ENCODE measurements around the gene AACS. TPM values are rescaled to one million over a fixed set of nuclear protein-coding genes. Genes with fewer than 3 reads are reported as not detected.

AACS gene
- total and polyA plus RNA-seq, 2 of the 4 experiments (the other 2 are of a cell fraction) = 22.0 to 24.9 TPM

GRCh38 chr12:125142601-125143000, 77.4 kb downstream of the AACS start:
- BruUV-seq (replicated peaks) = no TSS peak
- POLR2A ChIA-PET (ENCODE audit: unreplicated experiment) = no interaction called here

More at GRCh38 chr12:125142601-125143000, 77.4 kb downstream of the AACS start:
- no peak overlapping the region for H3K23ac ChIP-seq (ENCODE audit: low read depth, low read length)
- no peak overlapping the region for H2AK5ac ChIP-seq (ENCODE audit: low read depth, low read length)
- in situ Hi-C loops (cut with MboI; ENCODE audit: low sequenced_read_pairs) (no loop called here), intact Hi-C loops (cut with micrococcal nuclease) (no loop called here), dilution Hi-C loops (cut with HindIII; ENCODE audit: low sequenced_read_pairs, unreplicated experiment) (no loop called here)
- TF ChIP-seq FOS (IDR thresholded peaks at IDR 0.05; ENCODE audit: low read depth, low read length) (no peak), MXI1 (IDR thresholded peaks at IDR 0.05; ENCODE audit: borderline replicate concordance, low read depth, low read length) (no peak), RFX5 (IDR thresholded peaks at IDR 0.05; ENCODE audit: low read depth, low read length) (no peak), ELK1 (IDR thresholded peaks at IDR 0.05; ENCODE audit: borderline replicate concordance, low read depth, low read length) (no peak), SMC3 (IDR thresholded peaks at IDR 0.05; ENCODE audit: low read depth, low read length) (no peak), MAZ (IDR thresholded peaks at IDR 0.05; ENCODE audit: borderline replicate concordance, low read depth, low read length) (no peak), CEBPB (IDR thresholded peaks at IDR 0.05; ENCODE audit: low read depth, low read length) (no peak), CTCF (conservative IDR thresholded peaks at IDR 0.05; ENCODE audit: low read depth, low read length) (no peak), MAFK (IDR thresholded peaks at IDR 0.05; ENCODE audit: low read depth, low read length) (no peak), NFE2L2 (IDR thresholded peaks at IDR 0.05; ENCODE audit: low read depth, low read length) (no peak), RCOR1 (IDR thresholded peaks at IDR 0.05; ENCODE audit: insufficient replicate concordance, low read length) (no peak), USF2 (IDR thresholded peaks at IDR 0.05; ENCODE audit: low read depth, low read length) (no peak), RAD21 (IDR thresholded peaks at IDR 0.05; ENCODE audit: low read length) (no peak), BHLHE40 (IDR thresholded peaks at IDR 0.05; ENCODE audit: low read depth, low read length) (no peak)
- no peaks in the 10 kb centered on the region for H4K20me1 ChIP-seq (ENCODE audit: insufficient read depth, low read length)
- no peak overlapping the region for H3K14ac ChIP-seq (replicated peaks; ENCODE audit: low read depth, low read length)
- no peak overlapping the region for H3K9ac ChIP-seq (ENCODE audit: low read depth, low read length)
- CTCF ChIA-PET = interaction anchor here (0.6 kb wide), 1 partner anchor 74 kb away, joined by 3 read pairs; no protein-coding TSS in a partner anchor
- no peaks in the 10 kb centered on the region for H3K36me3 ChIP-seq (ENCODE audit: control insufficient read depth, insufficient read depth, low read length)
- H3K4me2 ChIP-seq (ENCODE audit: low read depth, low read length) = no peak overlapping the region
- no peak overlapping the region for H3K4me3 ChIP-seq (ENCODE audit: insufficient read depth, low read depth, low read length)
- H2BK15ac ChIP-seq (ENCODE audit: low read depth, low read length) = no peak overlapping the region
- H4K8ac ChIP-seq (ENCODE audit: low read depth in 2 of 2, low read length in 2 of 2) = no peak overlapping the region
- H3K4ac ChIP-seq (ENCODE audit: low read depth, low read length) = no peak overlapping the region
- peaks cover 2% of the 10 kb centered on the region; the same call in 1 of the 2 replicates for H3K27me3 ChIP-seq (ENCODE audit: control insufficient read depth, insufficient read depth, low read length)
- H3K18ac ChIP-seq (ENCODE audit: low read depth, low read length) = no peak overlapping the region
- DNase-seq (no peak), ATAC-seq (ENCODE audit: low read depth) (no peak)
- H3K56ac ChIP-seq (ENCODE audit: extremely low read depth, insufficient read depth, low read length) = no peak overlapping the region
- no peak overlapping the region for H3K27ac ChIP-seq (ENCODE audit: insufficient read depth, low read length)
- 93% methylated on average over 7 of the region's 9 CpGs; no CpG with 5 or more reads in 1 of the 2 experiments for WGBS, 2 experiments (ENCODE audit: extremely low coverage in 2 of 2, insufficient read length in 1 of 2)
- no peak overlapping the region for H2AK9ac ChIP-seq (replicated peaks; ENCODE audit: low read depth, low read length, poor library complexity)
- no peak overlapping the region for H4K5ac ChIP-seq (ENCODE audit: low read depth, low read length)
- no peaks in the 10 kb centered on the region; the same call in 1 of the 2 replicates for H3K4me1 ChIP-seq (ENCODE audit: control insufficient read depth, insufficient read depth, low read length)
- no peak overlapping the region for H2BK120ac ChIP-seq (ENCODE audit: low read depth, low read length)
- no peak overlapping the region for H4K91ac ChIP-seq (ENCODE audit: insufficient read depth, low read depth, low read length)
- no peaks in the 10 kb centered on the region for H3K79me1 ChIP-seq (ENCODE audit: low read depth in 1 of 2, low read length in 2 of 2)
- peaks cover 5% of the 10 kb centered on the region; the same call in 1 of the 2 replicates for H3K9me1 ChIP-seq (ENCODE audit: insufficient read depth, low read length)
- no peaks in the 10 kb centered on the region for H3K9me3 ChIP-seq (ENCODE audit: control insufficient read depth, insufficient read depth, low read length)
- H2BK20ac ChIP-seq (ENCODE audit: low read depth, low read length) = no peak overlapping the region
- H2AFZ ChIP-seq (replicated peaks; ENCODE audit: low read length, poor library complexity) = no peak overlapping the region
- no peak overlapping the region for H2BK5ac ChIP-seq (ENCODE audit: low read depth, low read length, poor library complexity, severe bottlenecking)
